HG02852 (cell line): ENCODE results near the gene GPR171.
"Not testable (repeated sequence)": the region's sequence is repeated elsewhere in the genome, so short reads cannot be mapped to it uniquely, and the experiment has no call there.

Source experiments
- ATAC-seq: cut with Tn5 transposase; IDR thresholded peaks from one replicate; pipeline ENCODE4 v1.9.1; 2021; ENCODE audit warnings: mild to moderate bottlenecking, moderate library complexity; ENCODE audit not compliant: unreplicated experiment

The GPR171 gene

GRCh38 chr3:151203051-151203420, at the start of gene GPR171:
Gene GPR171 (minus strand): TSS chr3:151203216. CDS start chr3:151199386, 3,830 bp downstream.
- ATAC-seq: peak; percentile 95

GRCh38 chr3:151248772-151249337, 45.8 kb upstream of the GPR171 start:
- ATAC-seq: no peak

GRCh38 chr3:151242006-151242405, 39.0 kb upstream of the GPR171 start:
- not testable (repeated sequence) for ATAC-seq

- no peak for ATAC-seq
Observed at GRCh38 chr3:151236736-151237135, 33.7 kb upstream of the GPR171 start.

GRCh38 chr3:151236316-151236715, 33.3 kb upstream of the GPR171 start:
- no peak for ATAC-seq

GRCh38 chr3:151234825-151235224, 31.8 kb upstream of the GPR171 start:
- ATAC-seq: no peak

GRCh38 chr3:151232991-151233390, 30.0 kb upstream of the GPR171 start:
- no peak for ATAC-seq

- ATAC-seq: not testable (repeated sequence)
Observed at GRCh38 chr3:151232403-151232802, 29.4 kb upstream of the GPR171 start.

- ATAC-seq: peak; percentile 58
Observed at GRCh38 chr3:151230646-151231045, 27.6 kb upstream of the GPR171 start.

- ATAC-seq: no peak
Observed at GRCh38 chr3:151228666-151229040, 25.6 kb upstream of the GPR171 start.

GRCh38 chr3:151227807-151228665, 25.0 kb upstream of the GPR171 start:
- peak; percentile 92 for ATAC-seq

GRCh38 chr3:151227266-151227806, 24.3 kb upstream of the GPR171 start:
- peak; percentile 24 for ATAC-seq

- ATAC-seq: no peak
Observed at GRCh38 chr3:151226825-151227224, 23.8 kb upstream of the GPR171 start.

- ATAC-seq: no peak
Observed at GRCh38 chr3:151226088-151226563, 23.1 kb upstream of the GPR171 start.

- no peak for ATAC-seq
Observed at GRCh38 chr3:151225040-151225975, 22.3 kb upstream of the GPR171 start.

- ATAC-seq: no peak
Observed at GRCh38 chr3:151224268-151224866, 21.4 kb upstream of the GPR171 start.

GRCh38 chr3:151219056-151219455, 16.0 kb upstream of the GPR171 start:
- ATAC-seq: no peak

- no peak for ATAC-seq
Observed at GRCh38 chr3:151218136-151218535, 15.1 kb upstream of the GPR171 start.

- no peak for ATAC-seq
Observed at GRCh38 chr3:151216641-151217607, 13.9 kb upstream of the GPR171 start.
